GM19372 (cell line): ENCODE results near the gene MIS18A.
A peak's percentile ranks its signal among the peaks of the same experiment; 100 is the strongest.
"Not testable (repeated sequence)": the region's sequence is repeated elsewhere in the genome, so short reads cannot be mapped to it uniquely, and the experiment has no call there.

ENCODE experiments used
- ATAC-seq: cut with Tn5 transposase; IDR thresholded peaks from one replicate; pipeline ENCODE4 v1.9.1; 2021; ENCODE audit warnings: mild to moderate bottlenecking, low read depth, moderate library complexity; ENCODE audit not compliant: unreplicated experiment

MIS18A gene

GRCh38 chr21:32306021-32306780 lies 27.4 kb upstream of the MIS18A start:
- ATAC-seq, result no peak

DNA sequence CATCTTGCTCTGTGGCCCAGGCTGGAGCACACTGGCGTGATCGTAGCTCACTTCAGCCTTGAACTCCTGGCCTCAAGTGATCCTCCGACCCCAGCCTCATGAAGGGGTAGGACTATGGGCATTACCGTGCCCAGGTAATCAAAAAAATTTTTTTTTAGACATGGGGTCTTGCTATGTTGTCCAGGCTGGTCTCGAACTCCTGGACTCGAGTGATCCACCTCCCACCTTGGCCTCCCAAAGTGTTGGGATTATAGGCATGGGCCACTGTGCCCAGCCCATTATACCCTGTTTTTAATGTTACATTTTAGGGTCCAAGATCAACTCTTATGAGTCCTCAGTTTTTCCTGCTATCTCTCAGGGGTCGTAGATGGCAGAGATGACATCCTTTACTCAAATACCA lies 26.1 kb upstream of the MIS18A start:
- no peak for ATAC-seq

DNA sequence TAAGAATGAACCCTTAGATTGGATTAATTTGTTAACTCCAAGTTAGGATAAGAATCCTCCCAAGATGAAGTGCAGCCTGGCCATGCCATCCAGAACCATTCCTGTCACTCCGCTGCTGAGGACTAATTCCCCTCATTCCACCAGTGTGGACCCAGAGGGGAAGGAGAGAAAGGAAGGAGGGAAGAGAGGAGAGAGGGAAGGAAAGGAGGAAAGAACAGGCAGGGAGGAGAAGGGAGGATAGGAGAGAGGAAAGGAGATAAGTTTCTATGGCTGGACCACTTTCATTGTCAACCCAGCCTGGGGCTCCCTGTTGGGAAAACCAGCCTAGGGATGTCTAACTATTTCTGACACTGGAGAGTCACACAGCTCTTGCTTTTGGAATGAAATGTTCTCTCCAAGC lies 24.5 kb upstream of the MIS18A start:
- no peak for ATAC-seq

GRCh38 chr21:32302560-32302959 lies 23.7 kb upstream of the MIS18A start:
- no peak for ATAC-seq

GRCh38 chr21:32301596-32301995 lies 22.7 kb upstream of the MIS18A start:
- ATAC-seq, result no peak

DNA sequence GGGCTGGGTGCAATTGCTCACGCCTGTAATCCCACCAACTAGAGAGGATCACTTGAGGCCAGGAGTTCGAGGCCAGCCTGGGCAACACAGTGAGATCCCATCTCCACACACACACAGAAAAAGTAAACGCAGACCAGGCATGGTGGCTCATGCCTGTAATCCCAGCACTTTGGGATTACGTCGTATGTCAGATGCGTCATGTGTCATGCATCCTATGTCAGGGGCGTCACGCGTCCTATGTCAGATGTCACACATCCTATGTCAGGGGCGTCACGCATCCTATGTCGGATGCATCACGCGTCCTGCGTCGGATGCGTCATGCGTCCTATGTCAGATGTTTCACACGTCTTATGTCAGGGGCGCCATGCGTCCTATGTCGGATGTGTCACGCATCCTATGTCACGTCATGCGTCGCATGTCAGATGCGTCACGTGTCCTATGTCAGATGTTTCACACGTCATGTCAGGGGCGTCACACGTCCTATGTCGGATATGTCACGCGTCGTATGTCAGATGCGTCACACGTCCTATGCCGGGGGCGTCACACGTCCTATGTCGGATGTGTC lies 21.4 kb upstream of the MIS18A start:
- ATAC-seq, result no peak

DNA sequence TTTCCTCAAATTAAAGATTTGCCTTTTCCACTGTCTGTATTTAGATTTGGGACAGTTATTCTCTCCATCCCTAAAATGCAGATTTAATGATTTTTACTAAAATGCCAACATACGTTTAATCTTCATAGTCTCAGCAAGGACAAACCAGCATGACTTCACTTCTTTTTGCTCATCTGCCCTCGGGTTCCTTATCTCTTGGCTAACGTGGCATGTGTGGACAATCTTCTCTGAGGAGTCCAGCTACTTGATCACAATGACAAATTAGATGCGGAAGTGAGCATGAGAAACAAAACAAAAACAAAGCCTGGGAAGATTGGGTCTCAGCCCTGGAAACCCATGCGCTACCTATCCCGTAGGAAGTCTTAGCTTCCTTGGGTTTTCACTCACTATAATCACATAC lies 20.8 kb upstream of the MIS18A start:
- ATAC-seq, result no peak

DNA sequence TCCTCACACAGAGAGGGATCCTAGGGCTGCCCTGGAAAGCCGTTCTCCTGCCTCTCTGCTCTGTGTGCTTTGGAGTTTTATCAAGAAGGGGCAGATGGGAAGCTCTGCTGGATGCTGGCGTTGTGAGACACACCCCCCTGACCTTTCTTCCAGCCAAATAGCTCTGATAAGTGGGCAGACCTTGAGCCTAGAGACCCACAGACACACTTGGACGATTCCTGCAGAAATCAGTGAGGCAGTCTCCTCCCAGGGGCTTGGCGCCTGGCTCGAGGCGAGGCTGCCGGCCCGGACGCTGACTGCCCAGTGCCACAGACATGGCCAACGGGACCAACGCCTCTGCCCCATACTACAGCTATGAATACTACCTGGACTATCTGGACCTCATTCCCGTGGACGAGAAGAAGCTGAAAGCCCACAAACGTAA lies 19.8 kb upstream of the MIS18A start, which contains the start of gene MRAP:
MRAP (plus strand) TSS at position 198 of the 424 bp plus-strand sequence; CDS start at position 315, 117 bp downstream.
- ATAC-seq, result no peak

DNA sequence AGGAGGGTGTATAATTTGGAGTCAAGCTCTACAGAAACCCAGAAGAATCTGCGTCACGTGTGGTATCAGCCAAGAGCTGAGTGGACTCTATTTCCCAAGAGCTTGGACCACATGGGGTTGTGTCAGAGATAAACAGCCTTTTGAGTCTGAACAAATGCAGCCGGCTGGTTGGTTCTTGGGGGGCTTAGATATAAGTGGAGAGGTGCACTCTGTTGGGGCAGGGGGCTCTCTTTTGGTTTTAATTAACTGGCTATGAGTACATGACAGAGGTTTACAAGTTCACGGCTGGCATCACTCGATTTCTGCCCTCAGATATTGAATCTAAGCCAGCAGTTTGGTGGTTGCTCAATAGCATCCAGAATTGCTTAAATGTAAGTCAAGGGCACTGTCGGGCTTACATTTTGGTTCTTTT lies 19.3 kb upstream of the MIS18A start:
- no peak for ATAC-seq

GRCh38 chr21:32297449-32297848 lies 18.6 kb upstream of the MIS18A start:
- no peak for ATAC-seq

DNA sequence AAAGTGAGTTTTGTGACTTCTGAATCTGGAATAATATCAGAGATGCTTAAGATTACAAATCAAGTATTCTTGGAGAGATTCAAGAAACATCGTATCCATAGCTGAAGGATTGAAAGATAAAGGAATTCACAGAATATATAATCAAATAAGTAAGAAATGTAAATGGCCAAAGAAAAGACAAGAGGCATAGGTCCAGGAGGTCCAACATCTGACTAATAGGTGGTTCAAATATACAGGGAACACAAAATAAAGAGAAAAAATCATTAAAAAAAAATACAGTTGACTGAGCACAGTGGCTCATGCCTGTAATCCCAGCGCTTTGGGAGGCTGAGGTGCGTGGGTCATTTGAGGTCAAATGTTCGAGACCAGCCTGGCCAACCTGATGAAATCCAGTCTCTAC lies 6.6 kb upstream of the MIS18A start:
- no peak for ATAC-seq

- ATAC-seq, result no peak
Measured at GRCh38 chr21:32282992-32283391, 4.1 kb upstream of the MIS18A start.

GRCh38 chr21:32281531-32281930 lies 2.7 kb upstream of the MIS18A start:
- ATAC-seq, result no peak

DNA sequence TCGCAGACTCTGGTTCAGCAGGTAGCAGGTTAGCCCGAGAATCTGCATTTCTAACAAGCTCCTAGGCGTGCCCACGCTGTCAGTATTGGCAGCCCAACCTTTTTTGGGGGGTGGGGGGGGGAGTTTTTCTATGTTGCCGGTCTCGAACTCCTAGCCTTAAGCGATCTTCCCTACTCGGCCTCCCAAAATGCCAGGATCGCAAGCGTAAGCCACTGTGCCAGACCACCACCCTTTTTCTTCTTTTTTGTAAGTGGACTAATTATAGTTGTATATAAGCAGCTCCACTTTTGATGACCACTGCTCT lies 480 bp upstream of the MIS18A start:
- peak; percentile 15 for ATAC-seq

- no peak for ATAC-seq
Measured at GRCh38 chr21:32278103-32278502, 746 bp downstream of the MIS18A start.

- ATAC-seq, result no peak
Measured at GRCh38 chr21:32276671-32277070, 2.2 kb downstream of the MIS18A start.

DNA sequence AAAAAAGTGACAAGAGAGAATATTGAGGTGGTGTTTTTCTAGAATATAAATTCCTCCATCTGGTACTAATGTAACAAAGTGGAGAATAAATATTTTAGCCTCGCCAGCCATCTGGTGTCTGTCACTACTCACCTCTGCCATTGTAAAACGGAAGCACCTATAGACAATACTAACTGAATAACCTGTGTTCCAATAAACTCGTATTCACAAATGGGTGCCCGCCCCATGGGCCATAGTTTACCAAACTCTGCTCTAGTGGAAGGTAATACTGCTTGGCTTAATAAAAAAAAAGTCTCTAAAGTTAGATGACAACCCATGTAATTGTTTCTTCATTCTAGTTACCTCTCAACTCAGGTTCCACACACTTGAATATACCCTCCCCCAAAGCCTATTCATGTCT lies 8.1 kb downstream of the MIS18A start:
- ATAC-seq, result no peak

GRCh38 chr21:32265321-32265720 lies 13.5 kb downstream of the MIS18A start:
- ATAC-seq, result not testable (repeated sequence)

DNA sequence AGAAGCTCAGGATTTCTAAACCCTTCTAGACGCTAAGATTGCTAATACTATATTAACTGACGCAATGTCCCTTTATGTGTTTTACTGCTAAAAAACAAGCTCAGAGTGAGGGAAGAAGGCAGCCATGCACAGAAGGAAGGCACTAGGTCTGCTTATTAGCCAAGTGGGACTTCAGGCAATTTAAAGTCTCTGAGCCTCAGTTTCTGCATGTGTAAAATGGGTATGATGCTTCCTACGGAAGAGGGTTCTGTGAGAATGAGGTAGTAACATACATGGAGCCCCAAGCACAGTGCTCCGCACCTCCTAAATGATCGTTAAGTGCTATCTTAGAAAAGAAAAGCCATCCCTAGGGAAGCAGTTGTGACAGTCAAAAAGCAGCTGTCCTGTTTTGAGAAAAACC lies 16.9 kb downstream of the MIS18A start:
- ATAC-seq, result no peak

DNA sequence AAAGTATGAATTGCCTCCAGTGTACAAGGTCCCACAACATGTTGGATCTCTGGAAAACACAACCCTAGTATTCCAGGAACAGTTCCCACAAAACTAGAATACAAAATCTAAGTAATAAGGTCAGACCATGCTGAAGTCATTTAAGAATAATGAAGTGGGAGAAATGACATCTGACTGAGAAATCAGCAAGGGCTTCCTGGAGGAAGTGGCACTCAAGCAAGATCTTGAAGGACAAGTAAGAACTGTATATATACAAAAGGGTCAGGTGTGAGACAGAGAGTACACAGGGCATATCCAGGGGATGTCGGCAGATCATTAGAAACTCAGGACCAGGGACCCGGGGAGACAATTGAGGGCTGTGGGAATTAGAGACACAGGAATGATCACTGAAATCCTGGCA lies 18.7 kb downstream of the MIS18A start:
- ATAC-seq, result no peak

- ATAC-seq, result not testable (repeated sequence)
Measured at GRCh38 chr21:32258786-32259048, 20.1 kb downstream of the MIS18A start.

GRCh38 chr21:32257962-32258785 lies 20.7 kb downstream of the MIS18A start:
- peak; percentile 91 for ATAC-seq
